SK-N-SH (cell line): ENCODE data around the gene LRRC45.

ENCODE experiments used
- FOXJ3 ChIP-seq: sonication (generic); formaldehyde crosslinking; IDR thresholded peaks from 2 replicates; pipeline ENCODE4 v1.5.1; 2020; ENCODE audit warnings: mild to moderate bottlenecking, missing genetic modification reagents
- FOXM1 ChIP-seq: IDR thresholded peaks from 2 replicates; pipeline ENCODE4 v1.4.0; 2012; ENCODE audit warnings: low read depth, mild to moderate bottlenecking
- JUND ChIP-seq: IDR thresholded peaks from 2 replicates; pipeline ENCODE4 v1.4.0; 2012
- RCOR1 ChIP-seq: fragments of 150-350 bp; IDR thresholded peaks from 2 replicates; pipeline ENCODE4 v1.6.1; 2017; ENCODE audit warnings: antibody characterized with exemption, low read length
- RFX5 ChIP-seq: IDR thresholded peaks from 2 replicates; pipeline ENCODE4 v1.6.1; 2012; ENCODE audit warnings: mild to moderate bottlenecking, improper control_type of control experiment, low read length
- TF ChIP-seq, protein P1 (sequence below): fragments of 200-600 bp; sonication (generic); IDR thresholded peaks from 2 replicates; pipeline ENCODE4 v1.6.1; 2017; ENCODE audit warnings: antibody characterized with exemption, mild to moderate bottlenecking, moderate library complexity
- TF ChIP-seq, protein P2 (sequence below): IDR thresholded peaks from 2 replicates; pipeline ENCODE4 v1.6.1; 2012; ENCODE audit warnings: mild to moderate bottlenecking, low read depth, low read length, moderate library complexity

DNA sequence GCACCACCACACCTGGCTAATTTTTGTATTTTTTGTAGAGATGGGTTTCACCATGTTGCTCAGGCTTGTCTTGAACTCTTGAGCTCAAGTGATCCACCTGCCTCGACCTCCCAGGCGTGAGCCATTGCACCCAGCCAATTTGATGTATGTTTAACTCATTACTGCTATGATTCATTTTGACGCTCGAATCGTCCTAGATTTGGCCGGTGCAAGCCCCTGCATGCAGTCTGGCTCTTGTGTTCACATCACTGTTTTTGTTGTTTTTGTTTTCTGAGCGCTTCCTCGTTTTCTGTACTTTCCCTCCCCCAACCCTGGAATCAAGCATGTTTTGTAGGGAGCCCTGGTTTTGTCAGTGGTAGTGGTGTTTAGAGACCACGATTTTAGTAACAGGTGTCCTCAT is 50.3 kb downstream of the LRRC45 start:
- no peak for TF ChIP-seq RFX5
- TF ChIP-seq, protein P1, sequence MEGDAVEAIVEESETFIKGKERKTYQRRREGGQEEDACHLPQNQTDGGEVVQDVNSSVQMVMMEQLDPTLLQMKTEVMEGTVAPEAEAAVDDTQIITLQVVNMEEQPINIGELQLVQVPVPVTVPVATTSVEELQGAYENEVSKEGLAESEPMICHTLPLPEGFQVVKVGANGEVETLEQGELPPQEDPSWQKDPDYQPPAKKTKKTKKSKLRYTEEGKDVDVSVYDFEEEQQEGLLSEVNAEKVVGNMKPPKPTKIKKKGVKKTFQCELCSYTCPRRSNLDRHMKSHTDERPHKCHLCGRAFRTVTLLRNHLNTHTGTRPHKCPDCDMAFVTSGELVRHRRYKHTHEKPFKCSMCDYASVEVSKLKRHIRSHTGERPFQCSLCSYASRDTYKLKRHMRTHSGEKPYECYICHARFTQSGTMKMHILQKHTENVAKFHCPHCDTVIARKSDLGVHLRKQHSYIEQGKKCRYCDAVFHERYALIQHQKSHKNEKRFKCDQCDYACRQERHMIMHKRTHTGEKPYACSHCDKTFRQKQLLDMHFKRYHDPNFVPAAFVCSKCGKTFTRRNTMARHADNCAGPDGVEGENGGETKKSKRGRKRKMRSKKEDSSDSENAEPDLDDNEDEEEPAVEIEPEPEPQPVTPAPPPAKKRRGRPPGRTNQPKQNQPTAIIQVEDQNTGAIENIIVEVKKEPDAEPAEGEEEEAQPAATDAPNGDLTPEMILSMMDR = no peak
- TF ChIP-seq, protein P2, sequence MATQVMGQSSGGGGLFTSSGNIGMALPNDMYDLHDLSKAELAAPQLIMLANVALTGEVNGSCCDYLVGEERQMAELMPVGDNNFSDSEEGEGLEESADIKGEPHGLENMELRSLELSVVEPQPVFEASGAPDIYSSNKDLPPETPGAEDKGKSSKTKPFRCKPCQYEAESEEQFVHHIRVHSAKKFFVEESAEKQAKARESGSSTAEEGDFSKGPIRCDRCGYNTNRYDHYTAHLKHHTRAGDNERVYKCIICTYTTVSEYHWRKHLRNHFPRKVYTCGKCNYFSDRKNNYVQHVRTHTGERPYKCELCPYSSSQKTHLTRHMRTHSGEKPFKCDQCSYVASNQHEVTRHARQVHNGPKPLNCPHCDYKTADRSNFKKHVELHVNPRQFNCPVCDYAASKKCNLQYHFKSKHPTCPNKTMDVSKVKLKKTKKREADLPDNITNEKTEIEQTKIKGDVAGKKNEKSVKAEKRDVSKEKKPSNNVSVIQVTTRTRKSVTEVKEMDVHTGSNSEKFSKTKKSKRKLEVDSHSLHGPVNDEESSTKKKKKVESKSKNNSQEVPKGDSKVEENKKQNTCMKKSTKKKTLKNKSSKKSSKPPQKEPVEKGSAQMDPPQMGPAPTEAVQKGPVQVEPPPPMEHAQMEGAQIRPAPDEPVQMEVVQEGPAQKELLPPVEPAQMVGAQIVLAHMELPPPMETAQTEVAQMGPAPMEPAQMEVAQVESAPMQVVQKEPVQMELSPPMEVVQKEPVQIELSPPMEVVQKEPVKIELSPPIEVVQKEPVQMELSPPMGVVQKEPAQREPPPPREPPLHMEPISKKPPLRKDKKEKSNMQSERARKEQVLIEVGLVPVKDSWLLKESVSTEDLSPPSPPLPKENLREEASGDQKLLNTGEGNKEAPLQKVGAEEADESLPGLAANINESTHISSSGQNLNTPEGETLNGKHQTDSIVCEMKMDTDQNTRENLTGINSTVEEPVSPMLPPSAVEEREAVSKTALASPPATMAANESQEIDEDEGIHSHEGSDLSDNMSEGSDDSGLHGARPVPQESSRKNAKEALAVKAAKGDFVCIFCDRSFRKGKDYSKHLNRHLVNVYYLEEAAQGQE = no peak
- no peak for TF ChIP-seq RCOR1
- no peak for TF ChIP-seq FOXJ3
- no peak for TF ChIP-seq FOXM1
- TF ChIP-seq JUND = no peak
